Calu3 (cell line): ENCODE measurements around the gene EP300. TPM values are rescaled to one million over a fixed set of nuclear protein-coding genes. Genes with fewer than 3 reads are reported as not detected.

Experiments used
- BruUV-seq: library from RNA; stranded (reverse); fragments of 400-500 nt; replicated peaks from 2 replicates; lab custom pipeline; 2021; lab: Mats Ljungman, UMichigan
- CTCF ChIA-PET: fragments of 300-600 bp; sonication (Branson Sonifier 250); formaldehyde crosslinking; loops from one replicate; lab custom pipeline; 2022; ENCODE audit warnings: antibody characterized with exemption; lab: Charles Lee
- DNase-seq: peaks from one replicate; pipeline ENCODE4 v3.0.0; 2022
- H3K27ac Mint-ChIP-seq: one replicate; pipeline ENCODE4 v1.8.0; 2022; ENCODE audit warnings: mixed read lengths; ENCODE audit not compliant: unreplicated experiment
- H3K27me3 Mint-ChIP-seq: one replicate; pipeline ENCODE4 v1.8.0; 2022; ENCODE audit warnings: mixed read lengths; ENCODE audit not compliant: unreplicated experiment
- H3K36me3 Mint-ChIP-seq: one replicate; pipeline ENCODE4 v1.8.0; 2022; ENCODE audit warnings: mild to moderate bottlenecking, moderate library complexity, mixed read lengths; ENCODE audit not compliant: insufficient read depth, unreplicated experiment
- H3K4me1 Mint-ChIP-seq: one replicate; pipeline ENCODE4 v1.8.0; 2022; ENCODE audit warnings: mild to moderate bottlenecking, low read depth, mixed read lengths; ENCODE audit not compliant: unreplicated experiment
- H3K4me3 Mint-ChIP-seq: one replicate; pipeline ENCODE4 v1.8.0; 2022; ENCODE audit warnings: mild to moderate bottlenecking, low read depth, moderate library complexity, mixed read lengths; ENCODE audit not compliant: unreplicated experiment
- H3K9me3 Mint-ChIP-seq: one replicate; pipeline ENCODE4 v1.8.0; 2022; ENCODE audit warnings: low read depth, mixed read lengths; ENCODE audit not compliant: unreplicated experiment
- intact Hi-C: fragments of 100-400 bp; cut with micrococcal nuclease; formaldehyde crosslinking; loops from one replicate; pipeline ENCODE4 v1.10.0; 2022; ENCODE audit not compliant: unreplicated experiment
- total RNA-seq: library from RNA; stranded (reverse); gene quantifications from 2 replicates; pipeline ENCODE4 v1.2.3, GENCODE V29; 2022
- TF ChIP-seq, protein P1 (sequence below): fragments of 200-600 bp; IDR thresholded peaks from one replicate; pipeline ENCODE4 v1.8.0; 2022; ENCODE audit warnings: antibody characterized with exemption; ENCODE audit not compliant: unreplicated experiment

The EP300 gene
- total RNA-seq, 1 experiment from 2014 or later, result 71.5 TPM

DNA sequence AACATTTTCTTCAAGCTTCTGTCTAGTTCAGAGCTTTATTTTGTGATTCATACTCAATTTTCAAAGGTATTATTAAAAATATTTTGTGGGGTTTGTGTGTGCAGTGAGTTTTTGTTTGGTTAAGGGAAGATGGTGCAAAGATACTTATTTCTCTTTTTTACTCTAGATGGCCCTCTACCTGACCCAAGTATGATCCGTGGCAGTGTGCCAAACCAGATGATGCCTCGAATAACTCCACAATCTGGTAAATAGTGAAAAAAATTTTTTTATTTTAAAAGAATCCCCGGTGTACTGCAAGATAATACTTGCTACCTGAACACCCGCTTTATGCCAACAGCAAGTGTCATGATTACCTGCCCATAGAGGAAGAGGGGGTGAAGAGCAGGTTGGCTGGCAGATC lies 54.2 kb downstream of the EP300 start:
- H3K27ac Mint-ChIP-seq, result no peak overlapping the region
- no peaks in the 10 kb centered on the region for H3K9me3 Mint-ChIP-seq
- CTCF ChIA-PET, result interaction anchor here (0.9 kb wide), 1 partner anchor 223 kb away, joined by 3 read pairs; no protein-coding TSS in a partner anchor
- no peak overlapping the region for H3K4me3 Mint-ChIP-seq
- TF ChIP-seq, protein P1, sequence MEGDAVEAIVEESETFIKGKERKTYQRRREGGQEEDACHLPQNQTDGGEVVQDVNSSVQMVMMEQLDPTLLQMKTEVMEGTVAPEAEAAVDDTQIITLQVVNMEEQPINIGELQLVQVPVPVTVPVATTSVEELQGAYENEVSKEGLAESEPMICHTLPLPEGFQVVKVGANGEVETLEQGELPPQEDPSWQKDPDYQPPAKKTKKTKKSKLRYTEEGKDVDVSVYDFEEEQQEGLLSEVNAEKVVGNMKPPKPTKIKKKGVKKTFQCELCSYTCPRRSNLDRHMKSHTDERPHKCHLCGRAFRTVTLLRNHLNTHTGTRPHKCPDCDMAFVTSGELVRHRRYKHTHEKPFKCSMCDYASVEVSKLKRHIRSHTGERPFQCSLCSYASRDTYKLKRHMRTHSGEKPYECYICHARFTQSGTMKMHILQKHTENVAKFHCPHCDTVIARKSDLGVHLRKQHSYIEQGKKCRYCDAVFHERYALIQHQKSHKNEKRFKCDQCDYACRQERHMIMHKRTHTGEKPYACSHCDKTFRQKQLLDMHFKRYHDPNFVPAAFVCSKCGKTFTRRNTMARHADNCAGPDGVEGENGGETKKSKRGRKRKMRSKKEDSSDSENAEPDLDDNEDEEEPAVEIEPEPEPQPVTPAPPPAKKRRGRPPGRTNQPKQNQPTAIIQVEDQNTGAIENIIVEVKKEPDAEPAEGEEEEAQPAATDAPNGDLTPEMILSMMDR, result no peak
- no peaks in the 10 kb centered on the region for H3K4me1 Mint-ChIP-seq
- no TSS peak for BruUV-seq
- intact Hi-C loops, result no loop called here
- H3K36me3 Mint-ChIP-seq, result peaks cover 68% of the 10 kb centered on the region
- no peak for DNase-seq
- no peaks in the 10 kb centered on the region for H3K27me3 Mint-ChIP-seq

DNA sequence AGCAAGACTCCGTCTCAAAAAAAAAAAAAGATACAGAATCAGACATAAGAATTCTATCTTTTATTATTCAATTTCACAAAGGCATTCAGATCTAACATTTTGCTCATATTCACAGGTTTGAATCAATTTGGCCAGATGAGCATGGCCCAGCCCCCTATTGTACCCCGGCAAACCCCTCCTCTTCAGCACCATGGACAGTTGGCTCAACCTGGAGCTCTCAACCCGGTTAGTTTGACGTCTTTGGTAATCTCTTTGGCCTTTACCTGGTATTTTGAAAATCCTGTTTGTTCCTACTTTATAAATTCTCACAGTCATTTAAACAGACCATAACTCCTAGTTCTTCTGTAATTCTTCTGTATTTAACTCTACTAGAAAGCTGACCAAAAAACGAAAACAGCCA lies 55.3 kb downstream of the EP300 start:
- BruUV-seq, result no TSS peak
- intact Hi-C loops, result no loop called here
- TF ChIP-seq, protein P1, result no peak
- no peaks in the 10 kb centered on the region for H3K4me1 Mint-ChIP-seq
- no peak overlapping the region for H3K27ac Mint-ChIP-seq
- CTCF ChIA-PET, result no interaction called here
- DNase-seq, result no peak
- no peak overlapping the region for H3K4me3 Mint-ChIP-seq
- H3K9me3 Mint-ChIP-seq, result no peaks in the 10 kb centered on the region
- no peaks in the 10 kb centered on the region for H3K27me3 Mint-ChIP-seq
- H3K36me3 Mint-ChIP-seq, result peaks cover 68% of the 10 kb centered on the region

DNA sequence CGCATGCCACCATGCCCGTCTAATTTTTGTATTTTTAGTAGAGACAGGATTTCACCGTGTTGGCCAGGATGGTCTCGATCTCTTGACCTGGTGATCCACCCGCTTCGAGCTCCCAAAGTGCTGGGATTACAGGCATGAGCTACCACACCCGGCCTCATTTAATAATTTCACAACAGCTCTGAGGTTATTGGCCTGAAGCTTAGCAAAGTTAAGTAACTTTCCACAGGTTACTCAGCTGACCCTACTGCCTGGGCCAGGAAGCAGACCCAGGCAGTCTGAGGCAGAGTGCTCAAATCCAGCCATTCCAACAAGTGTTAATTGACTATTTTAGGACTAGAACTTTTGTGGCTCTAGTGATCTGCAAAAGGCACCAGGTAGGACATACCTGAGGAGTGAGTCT lies 60.5 kb downstream of the EP300 start:
- H3K4me3 Mint-ChIP-seq, result no peak overlapping the region

DNA sequence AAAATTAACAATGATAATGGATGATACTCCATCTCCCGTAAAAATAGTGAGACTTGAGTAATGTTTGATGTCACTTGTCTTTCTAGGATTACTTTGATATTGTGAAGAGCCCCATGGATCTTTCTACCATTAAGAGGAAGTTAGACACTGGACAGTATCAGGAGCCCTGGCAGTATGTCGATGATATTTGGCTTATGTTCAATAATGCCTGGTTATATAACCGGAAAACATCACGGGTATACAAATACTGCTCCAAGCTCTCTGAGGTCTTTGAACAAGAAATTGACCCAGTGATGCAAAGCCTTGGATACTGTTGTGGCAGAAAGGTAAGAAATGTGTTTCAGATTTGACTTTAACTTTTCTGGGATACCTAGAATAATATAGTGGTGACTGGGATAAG lies 64.7 kb downstream of the EP300 start:
- TF ChIP-seq, protein P1, result no peak
- intact Hi-C loops, result no loop called here
- Mint-ChIP-seq H3K36me3 (peaks cover 68% of the 10 kb centered on the region), H3K4me1 (no peaks in the 10 kb centered on the region), H3K9me3 (no peaks in the 10 kb centered on the region), H3K4me3 (no peak overlapping the region), H3K27ac (no peak overlapping the region), H3K27me3 (no peaks in the 10 kb centered on the region)
- BruUV-seq, result no TSS peak
- DNase-seq, result no peak
- CTCF ChIA-PET, result no interaction called here

More for the DNA sequence above, 60.5 kb downstream of the EP300 start:
- TF ChIP-seq, protein P1, result no peak
- CTCF ChIA-PET, result interaction anchor here (0.5 to 0.6 kb wide), 2 partner anchors 285 to 305 kb away, joined by 3 to 4 read pairs; no protein-coding TSS in a partner anchor
- Mint-ChIP-seq H3K9me3 (no peaks in the 10 kb centered on the region), H3K4me1 (no peaks in the 10 kb centered on the region), H3K27me3 (no peaks in the 10 kb centered on the region), H3K27ac (no peak overlapping the region), H3K36me3 (peaks cover 85% of the 10 kb centered on the region)
- BruUV-seq, result no TSS peak
- intact Hi-C loops, result no loop called here
- DNase-seq, result no peak
